ENCODE data around the gene SLC6A19.

The SLC6A19 gene

GRCh38 chr5:1180096-1180495 lies 21.3 kb upstream of the SLC6A19 start:
- Histone ChIP-seq H3K36me3 (no peaks in the 10 kb centered on the region), H3K27me3 (no peaks in the 10 kb centered on the region), H3K9me3 (no peaks in the 10 kb centered on the region), H3K4me3 (ENCODE audit: low read depth in 1 of 2, low read length in 1 of 2) (no peak overlapping the region), H3K4me1 (ENCODE audit: control insufficient read depth in 1 of 2, insufficient read depth in 1 of 2, low read depth in 1 of 2, low read length in 1 of 2) (no peaks in the 10 kb centered on the region), H3K27ac (no peak overlapping the region)
- TF ChIP-seq CTCF (IDR thresholded peaks at IDR 0.05): no peak

- no peak for TF ChIP-seq CTCF (IDR thresholded peaks at IDR 0.05)
- no peak overlapping the region for H3K4me3 ChIP-seq (ENCODE audit: low read depth in 1 of 2, low read length in 1 of 2)
- no peaks in the 10 kb centered on the region for H3K4me1 ChIP-seq (ENCODE audit: control insufficient read depth in 1 of 2, insufficient read depth in 1 of 2, low read depth in 1 of 2, low read length in 1 of 2)
- H3K27me3 ChIP-seq: no peaks in the 10 kb centered on the region
- H3K27ac ChIP-seq: no peak overlapping the region
- no peaks in the 10 kb centered on the region for H3K9me3 ChIP-seq
- no peaks in the 10 kb centered on the region for H3K36me3 ChIP-seq
Observed at GRCh38 chr5:1180841-1181271, 20.5 kb upstream of the SLC6A19 start.

- no peak for TF ChIP-seq CTCF (IDR thresholded peaks at IDR 0.05)
- no peaks in the 10 kb centered on the region for H3K36me3 ChIP-seq
- H3K9me3 ChIP-seq: no peaks in the 10 kb centered on the region
- H3K4me3 ChIP-seq (ENCODE audit: low read depth in 1 of 2, low read length in 1 of 2): no peak overlapping the region
- H3K27me3 ChIP-seq: no peaks in the 10 kb centered on the region
- no peak overlapping the region for H3K27ac ChIP-seq
- no peaks in the 10 kb centered on the region for H3K4me1 ChIP-seq (ENCODE audit: control insufficient read depth in 1 of 2, insufficient read depth in 1 of 2, low read depth in 1 of 2, low read length in 1 of 2)
Observed at GRCh38 chr5:1181451-1182359, 19.7 kb upstream of the SLC6A19 start.

GRCh38 chr5:1182360-1182632 lies 19.1 kb upstream of the SLC6A19 start:
- H3K36me3 ChIP-seq: no peaks in the 10 kb centered on the region
- no peak for TF ChIP-seq CTCF (IDR thresholded peaks at IDR 0.05)
- H3K9me3 ChIP-seq: no peaks in the 10 kb centered on the region
- no peak overlapping the region for H3K27ac ChIP-seq
- H3K4me3 ChIP-seq (ENCODE audit: low read depth in 1 of 2, low read length in 1 of 2): no peak overlapping the region
- H3K27me3 ChIP-seq: no peaks in the 10 kb centered on the region
- H3K4me1 ChIP-seq (ENCODE audit: control insufficient read depth in 1 of 2, insufficient read depth in 1 of 2, low read depth in 1 of 2, low read length in 1 of 2): no peaks in the 10 kb centered on the region

- H3K27ac ChIP-seq: no peak overlapping the region
- no peaks in the 10 kb centered on the region for H3K4me1 ChIP-seq (ENCODE audit: control insufficient read depth in 1 of 2, insufficient read depth in 1 of 2, low read depth in 1 of 2, low read length in 1 of 2)
- no peak for TF ChIP-seq CTCF (IDR thresholded peaks at IDR 0.05)
- H3K27me3 ChIP-seq: no peaks in the 10 kb centered on the region
- no peak overlapping the region for H3K4me3 ChIP-seq (ENCODE audit: low read depth in 1 of 2, low read length in 1 of 2)
- no peaks in the 10 kb centered on the region for H3K9me3 ChIP-seq
- H3K36me3 ChIP-seq: no peaks in the 10 kb centered on the region
Observed at GRCh38 chr5:1182633-1183423, 18.6 kb upstream of the SLC6A19 start.

Measured in neutrophil (primary cell).